Measurements from ENCODE around the gene XCR1.

Gene XCR1

DNA sequence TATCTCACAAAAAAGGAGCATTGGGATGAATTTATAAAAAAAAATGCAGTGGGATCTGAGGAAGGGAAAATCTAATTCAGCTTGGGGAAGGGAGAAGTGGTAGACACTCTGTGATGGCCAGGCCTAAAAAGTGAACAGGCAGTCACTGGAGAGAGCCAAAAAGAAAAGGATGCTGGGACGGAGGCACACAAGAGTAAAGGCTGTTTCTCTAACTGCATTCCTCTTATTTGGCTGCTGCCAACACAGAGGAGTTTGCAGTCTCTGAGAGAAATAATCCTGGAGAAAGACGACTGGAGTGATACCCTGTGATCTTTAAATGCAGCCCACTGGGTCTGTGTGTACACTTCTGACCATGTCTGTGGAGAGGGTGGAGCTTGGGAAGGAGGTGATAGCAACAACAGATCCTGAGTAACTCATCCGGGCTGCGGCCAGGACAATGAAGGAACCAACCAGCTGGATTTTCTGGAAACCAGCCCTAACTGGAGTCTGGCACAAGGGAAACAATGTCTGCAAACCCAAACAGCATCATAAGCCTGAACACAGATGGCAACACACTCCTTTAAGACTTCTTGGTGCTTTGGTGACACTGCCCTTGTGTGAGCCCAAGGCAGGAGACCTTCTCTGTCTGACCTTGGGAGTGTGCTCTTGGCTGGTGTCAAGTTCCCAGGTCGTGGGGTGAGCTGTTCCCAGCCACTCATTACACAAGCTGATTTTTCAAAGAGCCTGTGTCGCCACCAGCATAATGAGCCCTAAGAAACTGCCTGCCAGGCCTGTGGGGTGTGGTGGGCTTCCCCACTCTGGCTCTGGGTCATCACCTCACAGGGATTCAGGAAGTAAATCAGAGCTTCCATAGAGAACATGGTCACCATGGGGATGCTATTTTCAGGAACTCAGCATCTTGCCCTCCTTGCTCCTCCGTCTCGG, 39.7 kb downstream of the XCR1 start:
- intact Hi-C loops (cut with DNase I): no loop called here
- DNase-seq: peak in 33 of 42 donors; percentile 10 to 74 (median 50)

DNA sequence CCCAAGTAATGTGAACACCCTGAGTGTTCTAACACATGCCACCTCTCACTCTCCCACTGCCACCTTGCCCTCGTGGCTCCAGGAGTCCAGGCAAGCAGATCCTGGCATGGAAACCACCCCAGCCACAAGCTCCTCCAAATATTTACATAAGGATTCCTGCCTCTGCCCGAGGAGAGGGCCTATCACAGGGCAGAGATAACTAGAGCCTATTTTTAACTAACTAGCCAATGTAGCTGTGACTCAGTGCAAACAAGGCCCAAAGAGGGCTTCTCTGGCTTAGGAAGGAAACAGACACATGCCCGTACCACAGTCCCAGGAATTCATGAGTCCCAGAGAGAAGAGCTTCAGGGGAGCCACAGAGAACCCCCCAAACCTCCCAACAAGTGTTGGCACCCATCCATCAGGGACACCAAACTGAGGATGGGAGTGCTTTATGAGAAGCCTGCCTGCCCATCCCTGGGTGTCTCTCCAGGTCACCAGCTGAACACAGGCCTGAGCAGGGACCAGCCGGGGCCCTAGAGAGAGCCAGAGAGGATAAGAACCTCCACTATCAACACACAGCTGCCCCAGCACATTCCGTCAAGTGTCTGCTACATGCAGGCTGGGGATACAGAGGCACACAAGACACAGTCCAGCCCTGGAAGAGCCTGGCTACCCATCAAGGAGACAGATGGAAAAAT, 40.8 kb downstream of the XCR1 start:
- intact Hi-C loops (cut with DNase I): no loop called here
- DNase-seq: no peak

DNA sequence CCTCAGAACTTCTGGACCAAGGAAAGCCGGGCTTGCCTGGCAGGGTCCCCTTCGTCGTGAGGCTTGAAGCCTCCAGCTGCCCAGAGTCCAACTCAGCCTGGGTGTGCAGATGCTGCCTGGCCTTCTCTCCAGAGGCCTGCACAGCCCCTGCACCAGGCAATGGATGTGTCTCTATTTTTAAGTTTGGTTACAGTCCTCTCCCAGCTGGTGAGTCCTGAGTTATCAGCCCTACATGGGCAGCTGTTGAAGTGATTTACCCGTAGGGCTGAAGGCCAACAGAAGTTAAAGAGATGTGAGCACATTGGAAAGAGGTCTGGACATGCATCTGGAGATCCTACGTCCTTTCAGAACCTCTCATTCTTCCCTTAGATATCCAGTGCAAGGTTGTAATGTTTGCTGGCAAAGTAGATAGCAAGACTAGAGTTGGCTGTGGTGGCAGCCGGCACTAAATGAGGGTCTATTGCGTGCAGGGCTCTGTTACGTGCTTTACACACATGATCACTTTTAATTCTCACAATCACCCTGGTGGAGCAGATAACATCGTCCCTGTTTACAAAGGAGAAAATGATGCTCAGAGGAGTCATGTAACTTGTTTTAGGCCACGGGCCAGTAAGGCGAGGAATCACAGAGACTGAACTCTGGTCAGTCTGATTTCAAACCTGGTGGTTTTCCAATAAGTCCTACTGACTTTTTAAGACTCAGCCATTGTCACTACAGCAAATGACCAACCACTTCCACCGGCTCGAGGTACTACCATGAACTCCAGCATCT, 41.6 kb downstream of the XCR1 start:
- intact Hi-C loops (cut with DNase I): no loop called here
- DNase-seq: no peak

DNA sequence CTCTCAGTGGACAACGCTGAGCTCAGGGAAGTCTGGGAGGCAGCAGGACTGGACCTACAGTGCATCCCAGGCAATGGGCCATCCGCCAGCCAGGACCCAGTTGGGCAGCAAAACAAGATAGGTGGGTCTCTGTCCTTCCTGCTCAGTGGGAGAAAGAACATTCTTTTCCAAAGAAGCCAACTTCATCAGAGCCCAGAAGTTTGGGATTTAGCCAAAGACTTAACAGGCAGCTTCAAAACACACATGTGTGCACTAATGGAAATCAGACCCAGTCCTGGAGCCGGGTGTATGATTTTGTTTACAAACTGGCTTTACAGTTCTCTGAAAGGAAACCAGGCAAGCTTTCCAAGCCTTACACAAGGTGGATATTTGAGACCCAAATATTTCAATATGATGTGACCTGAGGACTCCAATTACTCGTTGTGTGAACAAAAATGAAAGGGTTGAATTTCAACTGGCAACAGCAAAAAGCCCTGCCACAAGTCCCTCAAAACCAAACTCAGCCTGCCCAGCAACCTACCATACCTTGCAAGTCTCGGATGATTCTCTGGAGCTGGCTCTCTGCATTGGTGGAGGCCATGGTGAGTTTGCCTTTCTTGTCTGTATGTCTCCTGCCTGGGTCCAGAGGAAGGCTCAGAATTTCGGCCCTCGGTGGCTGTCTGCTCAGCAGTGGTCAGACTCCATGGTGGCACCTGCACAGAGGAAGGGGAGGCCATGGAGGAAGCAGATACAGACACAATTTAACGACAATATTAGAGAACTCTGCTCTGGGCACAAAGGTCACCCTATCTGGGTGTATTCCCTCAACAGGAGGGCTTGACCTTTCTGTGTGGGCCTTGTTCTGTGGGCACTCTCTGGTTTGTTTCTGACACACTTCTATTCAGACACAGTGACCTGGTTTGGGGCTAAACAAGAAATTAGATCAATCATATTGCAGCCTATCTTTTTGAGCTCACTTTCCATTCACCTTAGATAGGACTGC, 42.7 kb downstream of the XCR1 start:
- no peak for DNase-seq

DNA sequence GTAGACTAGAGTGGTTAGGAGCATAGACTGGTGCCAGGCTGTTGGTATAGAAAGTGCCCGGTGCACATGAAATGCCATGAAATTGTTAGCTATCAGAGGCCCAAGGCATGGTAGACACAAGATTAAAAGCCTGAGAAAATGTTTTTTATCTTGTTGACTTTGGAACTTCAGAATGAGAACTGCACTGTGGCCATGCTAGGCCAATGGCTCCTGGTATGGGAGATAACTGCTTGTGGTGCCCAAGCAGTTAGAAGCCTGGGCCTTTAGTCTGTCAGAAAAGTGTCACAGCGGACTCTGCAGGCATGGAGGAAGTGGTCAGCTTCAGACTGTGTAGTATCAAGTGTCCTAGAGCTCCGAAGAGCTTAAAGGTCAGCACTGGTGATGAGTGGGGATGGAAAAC, 43.5 kb downstream of the XCR1 start:
- intact Hi-C loops (cut with DNase I): no loop called here
- no peak for DNase-seq

More for the DNA sequence above, 42.7 kb downstream of the XCR1 start:
- intact Hi-C loops (cut with DNase I): no loop called here

DNA sequence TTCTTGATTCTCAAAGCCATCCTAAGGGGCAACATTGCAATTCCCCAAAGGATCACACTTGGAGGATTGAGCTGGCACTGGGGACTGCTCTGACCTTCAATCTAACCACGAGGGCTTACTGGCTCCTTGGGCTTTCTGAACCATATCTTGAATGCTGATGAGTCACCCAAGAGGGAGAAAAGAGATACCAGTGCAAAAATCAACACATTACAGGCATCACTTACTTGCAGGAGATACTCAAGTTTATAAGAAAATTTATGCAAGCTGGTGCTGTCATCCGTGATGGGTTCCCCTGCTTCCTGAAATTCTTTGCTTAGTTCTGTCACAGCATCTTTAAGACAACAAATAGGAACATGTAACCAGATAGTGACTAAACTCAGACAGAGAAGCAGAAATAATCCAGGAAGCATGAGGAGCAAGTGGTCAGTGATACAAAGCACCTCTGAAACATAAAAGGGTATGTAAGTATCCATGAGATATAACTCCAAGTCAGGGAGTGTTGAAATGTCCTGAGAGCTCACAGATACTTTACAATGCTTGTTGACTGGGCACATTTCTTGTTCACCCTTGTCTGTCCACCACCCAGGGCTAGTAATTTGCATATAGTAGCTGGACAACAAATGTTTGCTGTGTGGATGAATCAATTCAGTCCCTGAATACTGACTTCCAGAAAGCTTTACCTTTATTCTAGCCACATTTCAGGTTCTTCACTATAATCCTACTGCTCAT, 45.8 kb downstream of the XCR1 start:
- intact Hi-C loops (cut with DNase I): no loop called here
- DNase-seq: no peak

DNA sequence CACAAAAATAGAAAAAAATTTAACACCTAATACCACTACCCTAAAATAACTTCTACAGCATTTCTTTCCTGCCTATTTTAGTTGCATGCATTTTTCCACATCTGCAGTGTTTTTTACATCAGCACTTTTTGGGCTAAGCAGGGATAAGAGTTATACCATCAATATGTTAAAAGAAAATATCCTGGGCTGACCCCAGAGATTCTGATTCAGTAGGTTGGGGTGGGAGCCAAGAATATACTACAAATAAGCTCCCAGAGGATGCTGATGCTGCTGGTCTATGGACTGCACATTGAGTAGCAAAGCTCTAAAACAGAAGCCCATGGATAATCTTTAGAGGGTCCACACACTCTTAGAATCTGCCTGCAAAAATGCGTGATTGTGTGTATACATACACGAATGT, 46.5 kb downstream of the XCR1 start:
- DNase-seq: no peak
- intact Hi-C loops (cut with DNase I): no loop called here

DNA sequence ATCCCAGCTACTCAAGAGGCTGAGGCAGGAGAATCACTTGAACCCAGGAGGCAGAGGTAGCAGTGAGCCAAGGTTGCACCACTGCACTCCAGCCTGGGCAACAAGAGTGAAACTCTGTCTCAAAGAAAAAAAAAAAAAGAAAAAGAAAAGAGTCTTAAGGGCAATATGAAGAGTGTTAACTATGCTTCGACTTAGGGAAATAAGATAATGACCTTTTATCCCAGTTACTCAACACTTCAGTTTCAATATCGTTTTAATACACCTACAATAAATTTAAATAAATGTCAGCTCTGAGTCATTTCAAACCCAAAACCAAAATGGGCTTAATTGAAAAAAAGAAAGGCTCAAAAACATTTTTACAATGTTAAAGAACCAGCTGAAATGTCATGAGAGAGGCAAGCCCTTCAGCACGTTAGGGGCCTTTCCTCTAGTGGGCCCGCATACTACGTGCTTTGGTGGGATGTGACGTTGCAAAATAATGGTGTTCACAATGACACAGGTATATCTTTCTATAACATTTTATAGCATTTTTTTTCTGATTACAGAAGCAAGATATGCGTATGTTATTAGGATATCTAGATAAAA, 47.0 kb downstream of the XCR1 start:
- intact Hi-C loops (cut with DNase I): no loop called here
- DNase-seq: no peak

DNA sequence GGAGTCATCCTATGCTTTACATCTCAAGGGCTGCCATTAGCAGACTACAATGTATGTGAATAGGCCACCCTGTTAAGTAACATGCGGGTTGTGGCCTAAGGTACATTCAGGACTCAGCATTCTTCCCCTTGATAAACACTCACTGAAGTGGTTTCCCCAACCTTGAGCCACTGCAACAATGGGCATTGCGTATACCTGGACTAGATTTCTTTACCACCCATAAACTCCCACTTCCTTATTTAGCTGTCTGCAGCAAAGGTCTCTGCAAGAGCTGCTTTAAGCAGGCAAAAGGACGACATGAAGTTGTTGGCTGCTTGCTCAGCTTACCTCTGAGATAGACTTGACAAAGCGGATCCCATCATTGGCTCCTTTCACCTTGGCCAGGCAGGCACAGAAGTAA, 47.9 kb downstream of the XCR1 start:
- no peak for DNase-seq
- intact Hi-C loops (cut with DNase I): no loop called here

DNA sequence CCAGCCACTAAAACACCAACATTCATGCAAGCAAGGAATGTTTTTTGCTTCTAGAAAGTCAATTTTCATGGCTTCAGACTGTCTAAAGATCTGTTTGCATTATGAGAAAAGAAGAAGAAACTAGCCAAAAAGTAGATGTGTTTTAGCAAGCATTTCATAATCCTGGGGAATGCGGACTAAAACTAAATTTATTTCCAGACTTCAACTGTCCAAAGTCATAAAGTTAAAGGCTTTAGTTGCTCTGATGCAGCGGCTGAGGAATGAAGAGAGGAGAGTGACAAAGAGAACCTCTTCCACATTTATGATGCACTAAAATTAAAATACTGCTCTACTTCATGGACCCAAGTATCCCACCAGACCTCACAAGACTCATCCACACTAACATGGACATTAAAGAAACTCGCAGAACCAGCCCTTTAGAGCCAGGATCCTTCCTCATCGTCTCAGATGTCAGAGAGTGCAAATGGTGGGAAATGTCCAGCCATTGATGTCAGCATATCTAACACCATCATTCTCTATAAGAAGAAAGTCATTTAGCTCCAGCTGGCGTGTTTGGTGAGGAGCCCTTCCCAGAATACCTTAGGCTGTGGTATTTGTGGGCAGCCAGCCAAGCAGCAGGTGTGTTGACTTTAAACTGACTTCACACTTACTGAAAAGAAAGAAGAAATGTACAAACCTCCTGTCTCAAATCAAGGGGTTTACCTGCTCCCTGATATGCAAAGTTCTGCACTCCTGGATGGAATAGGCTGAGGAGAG, 49.1 kb downstream of the XCR1 start:
- intact Hi-C loops (cut with DNase I): no loop called here
- DNase-seq: no peak

DNA sequence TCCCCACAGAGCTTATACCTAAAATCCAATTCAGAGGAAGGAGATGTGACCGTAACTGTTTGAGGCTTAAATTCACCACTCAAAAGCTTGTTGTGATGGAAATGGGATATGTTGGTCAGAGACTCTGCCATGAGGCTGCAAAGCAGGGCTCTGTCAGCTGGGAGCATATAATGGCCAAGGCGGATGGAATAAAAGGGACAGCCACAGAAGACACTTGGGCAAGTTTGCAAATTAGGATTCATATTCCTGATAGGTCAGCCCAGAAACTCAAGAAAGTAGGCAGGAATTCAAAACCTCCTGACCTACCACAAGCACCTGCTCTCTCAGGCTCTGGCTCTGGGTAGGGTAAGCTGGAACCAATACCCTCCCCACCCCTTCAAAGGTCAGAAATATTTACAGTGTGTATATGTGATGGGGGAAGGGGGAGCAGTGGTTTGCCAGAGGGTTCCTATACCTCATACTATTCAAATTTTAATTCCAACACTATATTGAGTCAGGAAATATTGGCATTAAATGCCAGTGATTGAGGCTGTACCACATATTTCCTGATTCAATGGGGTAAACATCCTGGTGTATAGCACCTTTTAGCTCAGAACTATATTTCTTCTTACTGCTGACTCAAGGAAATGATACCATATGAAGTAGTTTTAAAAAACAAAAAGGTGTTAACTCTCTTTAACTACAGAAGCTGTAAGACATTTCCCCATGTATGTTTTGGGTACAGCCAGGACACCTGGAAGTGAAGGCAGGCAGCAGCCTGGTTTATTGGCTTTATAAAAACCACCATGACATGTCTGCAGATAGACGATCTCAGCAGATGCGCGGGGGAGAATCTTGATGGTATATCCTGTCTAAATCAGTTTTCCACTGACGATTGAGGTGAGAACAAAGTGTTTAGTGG, 50.8 kb downstream of the XCR1 start:
- intact Hi-C loops (cut with DNase I): no loop called here

DNA sequence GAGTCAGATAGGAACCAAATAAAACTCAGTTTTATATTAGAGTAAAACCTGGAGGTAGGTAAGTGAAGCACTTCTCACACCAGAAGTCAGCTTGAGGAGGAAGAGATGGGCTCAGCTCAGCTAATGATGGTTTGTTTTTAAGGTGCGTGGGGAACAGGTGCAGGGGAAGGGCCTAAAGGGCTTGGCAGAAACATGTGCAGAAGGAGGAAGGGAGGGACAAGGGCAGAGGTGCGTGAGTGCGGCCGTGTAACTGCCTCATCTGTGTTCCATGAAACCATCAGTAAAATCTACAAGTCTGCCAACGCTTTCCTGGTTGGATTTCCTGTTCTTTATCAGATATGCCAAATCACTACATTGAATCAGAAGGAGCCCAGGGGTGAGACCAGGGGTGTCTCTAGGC, 51.6 kb downstream of the XCR1 start:
- DNase-seq: no peak
- intact Hi-C loops (cut with DNase I): no loop called here

More for the DNA sequence above, 50.8 kb downstream of the XCR1 start:
- no peak for DNase-seq

DNA sequence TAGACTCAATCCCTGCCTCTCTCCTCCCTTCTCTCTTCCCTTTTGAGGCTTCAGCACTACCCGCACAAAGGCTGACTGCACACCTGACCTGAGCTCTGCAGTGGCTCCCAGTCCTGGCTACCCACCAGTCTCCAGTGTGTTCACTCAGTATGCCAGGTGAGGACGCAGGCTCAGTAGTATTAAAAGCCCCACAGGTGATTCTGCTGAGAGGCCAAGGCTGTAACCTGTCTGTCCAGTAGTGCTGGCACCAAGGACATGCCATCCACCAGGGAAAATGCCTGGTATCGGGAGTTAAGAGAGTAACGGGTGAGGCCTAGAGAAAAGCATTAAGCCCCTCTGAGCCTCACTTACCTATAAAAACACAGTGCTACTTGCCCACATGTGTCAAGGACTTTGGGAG, 52.6 kb downstream of the XCR1 start:
- intact Hi-C loops (cut with DNase I): no loop called here

DNA sequence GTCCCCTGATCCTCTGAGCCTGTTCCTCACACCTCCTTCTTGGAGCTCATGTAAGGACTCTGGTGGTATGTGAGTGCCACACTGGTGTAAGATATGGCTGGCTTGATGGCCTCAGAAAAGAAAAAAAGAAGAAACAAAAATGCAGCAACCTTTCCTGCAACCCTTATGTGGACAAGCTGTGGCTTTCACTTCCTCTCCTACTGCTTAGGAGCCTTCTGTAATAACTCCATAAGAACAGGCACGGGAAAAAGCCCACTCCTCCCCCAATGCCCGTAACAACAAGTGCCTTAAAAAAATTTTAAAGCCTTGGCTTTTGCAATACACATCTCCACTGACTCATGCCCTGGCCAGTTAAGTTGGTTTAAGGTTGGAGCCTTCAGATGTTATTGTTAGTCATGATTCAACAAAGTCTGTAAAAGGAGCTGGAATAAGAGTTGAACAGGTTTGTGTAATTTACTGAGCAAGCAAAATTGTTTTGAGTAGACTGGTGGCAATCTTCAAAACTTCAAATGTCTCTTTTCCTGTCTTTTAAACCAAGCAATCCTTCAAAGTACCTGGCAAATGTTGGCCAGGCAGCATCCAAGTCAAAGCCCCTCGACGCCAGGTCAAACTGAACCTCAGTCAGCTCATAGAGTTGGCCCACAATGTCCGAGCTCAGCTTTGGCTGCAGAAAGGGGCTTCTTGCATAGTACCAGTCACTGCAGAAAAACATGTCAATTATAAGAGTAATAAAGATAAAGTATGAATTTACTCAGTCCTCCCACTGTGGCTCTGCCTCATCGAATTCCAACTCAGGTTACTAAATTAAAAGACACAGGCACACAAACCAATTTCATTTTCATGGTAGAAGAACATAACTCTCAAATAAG, 54.5 kb downstream of the XCR1 start:
- peak in 3 of 42 donors; percentile 32 to 43 (median 33) for DNase-seq

More for the DNA sequence above, 52.6 kb downstream of the XCR1 start:
- no peak for DNase-seq

DNA sequence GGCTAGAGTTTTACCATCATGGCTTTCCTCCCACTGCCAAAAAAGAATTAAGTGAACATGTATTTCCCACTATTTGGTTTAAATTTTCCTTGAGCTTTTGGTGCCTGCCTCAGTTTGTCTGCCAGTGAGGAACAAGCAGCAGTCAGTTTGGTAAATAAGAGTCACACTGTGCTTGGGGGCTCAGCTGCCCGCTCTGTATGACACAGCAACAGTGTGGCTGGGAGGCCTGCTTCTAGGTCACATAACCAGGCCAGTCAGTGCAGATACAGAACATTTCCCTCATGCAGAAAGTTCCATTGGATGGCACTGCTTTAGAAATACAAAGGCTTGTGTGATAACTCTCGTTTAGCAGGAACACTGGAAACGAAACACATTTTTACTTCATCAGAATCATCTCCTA, 57.3 kb downstream of the XCR1 start:
- DNase-seq: no peak
- intact Hi-C loops (cut with DNase I): no loop called here

More for the DNA sequence above, 54.5 kb downstream of the XCR1 start:
- intact Hi-C loops (cut with DNase I): no loop called here

Data from head of caudate nucleus (tissue), 42 donors.